Stimulated activated naive B cell treated with anti-CD40 and anti-IgM and Interleukin-4, amounts not matched to agents 10 μg/mL and 1 μg/mL and 100 μg/mL, for 72 hours (primary cell): ENCODE results near the gene TBC1D7.

Experiments
- ATAC-seq, 2 donors: fragments of 150-1000 bp; cut with Tn5 transposase; replicated peaks; 2 replicates each; pipeline ENCODE4 v1.10.0; 2021; ENCODE audit warnings: moderate library complexity in 1 of 2
- DNase-seq: peaks from one replicate; pipeline ENCODE4 v3.0.0; 2021
- H3K27ac Mint-ChIP-seq: one replicate; pipeline ENCODE4 v1.8.0; 2022; ENCODE audit warnings: mild to moderate bottlenecking, mixed read lengths
- H3K27me3 Mint-ChIP-seq, 2 donors: one replicate each; pipeline ENCODE4 v1.8.0; 2022; ENCODE audit warnings: mixed read lengths in 2 of 2
- H3K36me3 Mint-ChIP-seq, 2 donors: one replicate each; pipeline ENCODE4 v1.8.0; 2022; ENCODE audit warnings: mixed read lengths in 2 of 2, mild to moderate bottlenecking in 1 of 2
- H3K4me1 Mint-ChIP-seq, 2 donors: one replicate each; pipeline ENCODE4 v1.8.0; 2022; ENCODE audit warnings: mixed read lengths in 2 of 2, mild to moderate bottlenecking in 1 of 2
- H3K4me3 Mint-ChIP-seq, 2 donors: one replicate each; pipeline ENCODE4 v1.8.0; 2022; ENCODE audit warnings: mild to moderate bottlenecking in 2 of 2, mixed read lengths in 2 of 2, moderate library complexity in 1 of 2
- H3K9me3 Mint-ChIP-seq, 2 donors: one replicate each; pipeline ENCODE4 v1.8.0; 2022; ENCODE audit warnings: mixed read lengths in 2 of 2, mild to moderate bottlenecking in 1 of 2

Gene TBC1D7

DNA sequence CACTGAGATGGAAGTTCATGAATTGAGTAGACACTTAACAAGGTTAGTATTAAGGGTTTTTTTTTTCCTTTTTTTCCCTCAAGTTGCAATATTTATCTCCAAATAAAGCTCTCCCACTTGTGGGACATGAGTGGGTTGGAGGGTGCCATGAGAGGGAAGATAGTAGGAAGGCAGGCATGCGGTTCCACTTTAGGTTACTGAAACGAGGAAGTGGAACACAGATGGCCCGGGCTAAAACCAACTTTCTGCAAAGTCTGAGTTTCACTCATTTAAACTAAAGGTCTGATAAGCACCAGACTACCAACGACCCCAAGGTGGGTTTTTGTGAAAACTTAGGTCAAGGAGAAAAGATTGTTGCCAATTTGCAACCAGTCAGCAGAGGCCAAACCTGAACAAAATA lies 42.2 kb downstream of the TBC1D7 start:
- DNase-seq (peak; percentile 28), ATAC-seq (peak; percentile 73 to 81)
- peaks cover 47 to 78% of the 10 kb centered on the region in 2 donors for H3K4me1 Mint-ChIP-seq
- H3K36me3 Mint-ChIP-seq, result peaks cover 72 to 85% of the 10 kb centered on the region in 2 donors
- H3K9me3 Mint-ChIP-seq, result peaks cover 0 to 2% of the 10 kb centered on the region in 2 donors
- H3K27me3 Mint-ChIP-seq, result no peaks in the 10 kb centered on the region
- H3K27ac Mint-ChIP-seq, result peak overlapping the region; percentile 86
- H3K4me3 Mint-ChIP-seq, result peak overlapping the region; percentile 23 to 58

- Mint-ChIP-seq H3K9me3 (peaks cover 0 to 2% of the 10 kb centered on the region in 2 donors), H3K36me3 (peaks cover 77 to 90% of the 10 kb centered on the region in 2 donors), H3K4me3 (peak overlapping the region; percentile 18 to 55), H3K27ac (peak overlapping the region; percentile 86), H3K27me3 (no peaks in the 10 kb centered on the region), H3K4me1 (peaks cover 51 to 83% of the 10 kb centered on the region in 2 donors)
- ATAC-seq (peak; percentile 60 to 69), DNase-seq (no peak)
Measured at GRCh38 chr6:13285705-13286104, 42.6 kb downstream of the TBC1D7 start.

- Mint-ChIP-seq H3K36me3 (peaks cover 75 to 87% of the 10 kb centered on the region in 2 donors), H3K4me1 (peaks cover 53 to 91% of the 10 kb centered on the region in 2 donors), H3K4me3 (peak overlapping the region in 1 of 2 donors; percentile 30), H3K27ac (peak overlapping the region; percentile 25), H3K9me3 (peaks cover 0 to 2% of the 10 kb centered on the region in 2 donors), H3K27me3 (no peaks in the 10 kb centered on the region)
- no peak for DNase-seq
- ATAC-seq, result no peak
Measured at GRCh38 chr6:13284646-13285045, 43.7 kb downstream of the TBC1D7 start.

GRCh38 chr6:13283331-13283730 lies 45.0 kb downstream of the TBC1D7 start:
- H3K27ac Mint-ChIP-seq, result peak overlapping the region; percentile 75
- H3K36me3 Mint-ChIP-seq, result peaks cover 70 to 86% of the 10 kb centered on the region in 2 donors
- H3K4me3 Mint-ChIP-seq, result peak overlapping the region in 1 of 2 donors; percentile 23
- H3K27me3 Mint-ChIP-seq, result no peaks in the 10 kb centered on the region
- DNase-seq (no peak), ATAC-seq (no peak)
- peaks cover 0 to 2% of the 10 kb centered on the region in 2 donors for H3K9me3 Mint-ChIP-seq
- peaks cover 58 to 90% of the 10 kb centered on the region in 2 donors for H3K4me1 Mint-ChIP-seq

- Mint-ChIP-seq H3K27ac (peak overlapping the region; percentile 57), H3K36me3 (peaks cover 65 to 86% of the 10 kb centered on the region in 2 donors)
- DNase-seq, result no peak
Measured at GRCh38 chr6:13282393-13283069, 45.8 kb downstream of the TBC1D7 start.

GRCh38 chr6:13281686-13282085 lies 46.7 kb downstream of the TBC1D7 start:
- H3K27me3 Mint-ChIP-seq, result no peaks in the 10 kb centered on the region
- no peaks in the 10 kb centered on the region for H3K9me3 Mint-ChIP-seq
- peaks cover 62 to 91% of the 10 kb centered on the region in 2 donors for H3K4me1 Mint-ChIP-seq
- H3K27ac Mint-ChIP-seq, result peak overlapping the region; percentile 57
- no peak overlapping the region for H3K4me3 Mint-ChIP-seq
- H3K36me3 Mint-ChIP-seq, result peaks cover 66 to 86% of the 10 kb centered on the region in 2 donors
- DNase-seq, result no peak
- ATAC-seq, result no peak

More at GRCh38 chr6:13282393-13283069, 45.8 kb downstream of the TBC1D7 start:
- Mint-ChIP-seq H3K27me3 (no peaks in the 10 kb centered on the region), H3K4me1 (peaks cover 59 to 91% of the 10 kb centered on the region in 2 donors), H3K4me3 (no peak overlapping the region), H3K9me3 (peaks cover 0 to 2% of the 10 kb centered on the region in 2 donors)
- ATAC-seq, result no peak

- H3K4me3 Mint-ChIP-seq, result peak overlapping the region in 1 of 2 donors; percentile 4
- H3K36me3 Mint-ChIP-seq, result peaks cover 63 to 84% of the 10 kb centered on the region in 2 donors
- peaks cover 54 to 91% of the 10 kb centered on the region in 2 donors for H3K4me1 Mint-ChIP-seq
- ATAC-seq (peak; percentile 26 to 62), DNase-seq (no peak)
- no peaks in the 10 kb centered on the region for H3K9me3 Mint-ChIP-seq
- no peaks in the 10 kb centered on the region for H3K27me3 Mint-ChIP-seq
- H3K27ac Mint-ChIP-seq, result no peak overlapping the region
Measured at GRCh38 chr6:13280254-13280653, 48.1 kb downstream of the TBC1D7 start.

DNA sequence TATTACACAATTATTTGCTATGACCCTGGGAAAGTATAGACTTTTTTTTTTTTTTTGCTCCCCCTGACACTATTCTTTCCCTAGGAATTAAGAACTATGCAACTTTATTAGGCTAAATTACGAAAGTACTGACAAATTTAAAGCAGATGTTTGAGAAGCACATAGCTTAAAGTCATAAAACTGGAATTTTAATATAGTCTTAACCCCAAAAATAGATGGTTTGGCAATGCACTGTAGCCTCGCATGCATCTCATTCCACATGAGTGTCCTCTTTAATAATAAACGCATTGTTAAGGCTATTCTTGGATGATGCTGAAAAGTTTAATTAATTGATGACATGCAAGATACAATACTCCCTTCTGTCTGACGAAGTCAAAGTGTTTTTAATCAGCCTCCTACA lies 49.3 kb downstream of the TBC1D7 start:
- ATAC-seq, result no peak
- H3K9me3 Mint-ChIP-seq, result no peaks in the 10 kb centered on the region
- peaks cover 49 to 84% of the 10 kb centered on the region in 2 donors for H3K4me1 Mint-ChIP-seq
- peaks cover 64 to 86% of the 10 kb centered on the region in 2 donors for H3K36me3 Mint-ChIP-seq
- no peaks in the 10 kb centered on the region for H3K27me3 Mint-ChIP-seq
- peak overlapping the region in 1 of 2 donors; percentile 50 for H3K4me3 Mint-ChIP-seq
- DNase-seq, result no peak
- no peak overlapping the region for H3K27ac Mint-ChIP-seq

GRCh38 chr6:13278164-13278563 lies 50.2 kb downstream of the TBC1D7 start:
- Mint-ChIP-seq H3K9me3 (no peaks in the 10 kb centered on the region), H3K36me3 (peaks cover 60 to 84% of the 10 kb centered on the region in 2 donors), H3K27ac (peak overlapping the region; percentile 85), H3K4me3 (peak overlapping the region; percentile 66 to 72), H3K4me1 (peaks cover 43 to 78% of the 10 kb centered on the region in 2 donors), H3K27me3 (no peaks in the 10 kb centered on the region)
- peak; percentile 19 to 35 for ATAC-seq
- DNase-seq, result no peak

GRCh38 chr6:13277231-13277630 lies 51.1 kb downstream of the TBC1D7 start:
- H3K4me1 Mint-ChIP-seq, result peaks cover 42 to 77% of the 10 kb centered on the region in 2 donors
- peak overlapping the region; percentile 75 for H3K27ac Mint-ChIP-seq
- no peaks in the 10 kb centered on the region for H3K9me3 Mint-ChIP-seq
- ATAC-seq (no peak), DNase-seq (no peak)
- no peaks in the 10 kb centered on the region for H3K27me3 Mint-ChIP-seq
- peak overlapping the region; percentile 66 to 72 for H3K4me3 Mint-ChIP-seq
- H3K36me3 Mint-ChIP-seq, result peaks cover 56 to 88% of the 10 kb centered on the region in 2 donors

DNA sequence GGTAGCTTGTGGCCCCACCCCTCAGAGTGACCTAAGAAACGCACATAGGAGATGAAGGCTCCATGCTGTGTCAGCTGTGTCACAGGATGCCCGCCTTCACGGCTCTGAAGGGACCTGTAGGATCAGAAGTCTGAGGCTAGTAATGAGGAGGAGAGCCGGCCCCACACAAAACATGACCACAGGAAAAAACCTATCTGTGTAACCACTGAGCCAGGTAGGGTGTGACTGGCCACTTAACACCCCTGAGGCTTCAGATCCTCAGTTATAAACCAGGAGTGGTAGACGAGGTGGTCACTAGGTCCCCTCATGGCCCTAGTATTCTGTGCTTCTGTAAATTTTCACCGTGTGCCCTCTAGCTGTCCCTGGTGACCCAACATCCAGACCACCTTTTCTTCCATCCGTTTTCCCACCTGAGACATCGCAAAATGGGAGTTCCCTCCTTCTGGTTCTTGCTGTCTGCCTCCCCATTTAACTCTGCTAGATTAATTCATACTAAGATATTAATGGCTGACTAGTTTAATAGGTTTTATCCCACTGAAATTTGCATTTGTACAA lies 52.8 kb downstream of the TBC1D7 start:
- H3K27ac Mint-ChIP-seq, result peak overlapping the region; percentile 92

GRCh38 chr6:13274707-13275434 lies 53.5 kb downstream of the TBC1D7 start:
- H3K4me1 Mint-ChIP-seq, result peaks cover 44 to 77% of the 10 kb centered on the region in 2 donors
- peaks cover 48 to 76% of the 10 kb centered on the region in 2 donors for H3K36me3 Mint-ChIP-seq
- H3K27me3 Mint-ChIP-seq, result no peaks in the 10 kb centered on the region
- no peak for DNase-seq
- ATAC-seq, result no peak
- peak overlapping the region; percentile 94 for H3K27ac Mint-ChIP-seq
- H3K4me3 Mint-ChIP-seq, result peak overlapping the region; percentile 94 to 95
- H3K9me3 Mint-ChIP-seq, result no peaks in the 10 kb centered on the region

More for the DNA sequence above, 52.8 kb downstream of the TBC1D7 start:
- ATAC-seq (no peak), DNase-seq (no peak)
- Mint-ChIP-seq H3K36me3 (peaks cover 48 to 79% of the 10 kb centered on the region in 2 donors), H3K27me3 (no peaks in the 10 kb centered on the region), H3K4me3 (peak overlapping the region; percentile 94 to 95), H3K4me1 (peaks cover 42 to 77% of the 10 kb centered on the region in 2 donors), H3K9me3 (no peaks in the 10 kb centered on the region)

- Mint-ChIP-seq H3K4me3 (peak overlapping the region; percentile 94 to 95), H3K27me3 (no peaks in the 10 kb centered on the region), H3K27ac (peak overlapping the region; percentile 94), H3K4me1 (peaks cover 42 to 77% of the 10 kb centered on the region in 2 donors), H3K36me3 (peaks cover 44 to 72% of the 10 kb centered on the region in 2 donors), H3K9me3 (no peaks in the 10 kb centered on the region)
- DNase-seq, result peak; percentile 85
- ATAC-seq, result peak; percentile 79 to 81
Measured at GRCh38 chr6:13273931-13274706, 54.2 kb downstream of the TBC1D7 start.
